Urinary bladder (tissue), 4 donors: ENCODE data around the gene CTU2. TPM values are rescaled to one million over a fixed set of nuclear protein-coding genes. Genes with fewer than 3 reads are reported as not detected.

Source experiments
- DNase-seq: peaks from one replicate; pipeline ENCODE4 v3.0.0-alpha.2; 2015; ENCODE audit errors: extremely low spot score
- H3K27ac ChIP-seq: one replicate; pipeline ENCODE4 v1.5.1; 2013; ENCODE audit warnings: low read depth, mild to moderate bottlenecking, moderate library complexity
- H3K36me3 ChIP-seq: one replicate; pipeline ENCODE4 v1.6.1; 2013; ENCODE audit warnings: mild to moderate bottlenecking, moderate library complexity; ENCODE audit not compliant: insufficient read depth
- H3K4me1 ChIP-seq: one replicate; pipeline ENCODE4 v1.6.1; 2013; ENCODE audit warnings: mild to moderate bottlenecking, moderate library complexity; ENCODE audit not compliant: insufficient read depth
- H3K4me3 ChIP-seq: one replicate; pipeline ENCODE4 v1.5.1; 2013; ENCODE audit warnings: low read depth, low read length
- WGBS: extraction: QIAGEN DNeasy Blood & Tissue Kit; methylation state at CpG from one replicate; pipeline ENCODE4 v1.1.7; 2013; 5-methylcytosine and 5-hydroxymethylcytosine counted together
- polyA plus RNA-seq: library from polyadenylated mRNA; stranded (reverse); fragments of 200-250 nt; gene quantifications from one replicate; pipeline ENCODE4 v1.2.3, GENCODE V29; 2013
- total RNA-seq: library from RNA; depleted of rRNA; stranded (reverse); fragments of >200 nt; gene quantifications from one replicate; pipeline ENCODE4 v1.2.3, GENCODE V29; 2014
- donor health status: healthy with polysubstance abuse.
- donor health status: healthy.

The CTU2 gene
- total and polyA plus RNA-seq, 2 donors = 6.8 to 15.4 TPM

- DNase-seq = no peak
- peak overlapping the region; percentile 76 for H3K27ac ChIP-seq
- peak overlapping the region; percentile 92 for H3K4me3 ChIP-seq
- no peaks in the 10 kb centered on the region for H3K36me3 ChIP-seq
- H3K4me1 ChIP-seq = no peaks in the 10 kb centered on the region
- WGBS = under 1% methylated on average over 56 of the region's 57 CpGs
Measured at GRCh38 chr16:88705801-88706228, 488 bp upstream of the CTU2 start.

GRCh38 chr16:88706965-88707826 is 893 bp downstream of the CTU2 start:
- WGBS = 35% methylated on average over 17 of the region's 17 CpGs
- H3K36me3 ChIP-seq = no peaks in the 10 kb centered on the region
- H3K27ac ChIP-seq = no peak overlapping the region
- DNase-seq = no peak
- no peaks in the 10 kb centered on the region for H3K4me1 ChIP-seq
- H3K4me3 ChIP-seq = peak overlapping the region; percentile 92

GRCh38 chr16:88710556-88710955 is 4.3 kb downstream of the CTU2 start:
- Histone ChIP-seq H3K27ac (no peak overlapping the region), H3K4me3 (no peak overlapping the region), H3K36me3 (peaks cover 4% of the 10 kb centered on the region), H3K4me1 (no peaks in the 10 kb centered on the region)
- WGBS = 72% methylated on average over 16 of the region's 16 CpGs
- no peak for DNase-seq

- no peak for DNase-seq
- Histone ChIP-seq H3K4me1 (no peaks in the 10 kb centered on the region), H3K27ac (no peak overlapping the region), H3K36me3 (peaks cover 7% of the 10 kb centered on the region), H3K4me3 (no peak overlapping the region)
- 74% methylated on average over 18 of the region's 18 CpGs for WGBS
Measured at GRCh38 chr16:88711750-88712340, 5.5 kb downstream of the CTU2 start.

DNA sequence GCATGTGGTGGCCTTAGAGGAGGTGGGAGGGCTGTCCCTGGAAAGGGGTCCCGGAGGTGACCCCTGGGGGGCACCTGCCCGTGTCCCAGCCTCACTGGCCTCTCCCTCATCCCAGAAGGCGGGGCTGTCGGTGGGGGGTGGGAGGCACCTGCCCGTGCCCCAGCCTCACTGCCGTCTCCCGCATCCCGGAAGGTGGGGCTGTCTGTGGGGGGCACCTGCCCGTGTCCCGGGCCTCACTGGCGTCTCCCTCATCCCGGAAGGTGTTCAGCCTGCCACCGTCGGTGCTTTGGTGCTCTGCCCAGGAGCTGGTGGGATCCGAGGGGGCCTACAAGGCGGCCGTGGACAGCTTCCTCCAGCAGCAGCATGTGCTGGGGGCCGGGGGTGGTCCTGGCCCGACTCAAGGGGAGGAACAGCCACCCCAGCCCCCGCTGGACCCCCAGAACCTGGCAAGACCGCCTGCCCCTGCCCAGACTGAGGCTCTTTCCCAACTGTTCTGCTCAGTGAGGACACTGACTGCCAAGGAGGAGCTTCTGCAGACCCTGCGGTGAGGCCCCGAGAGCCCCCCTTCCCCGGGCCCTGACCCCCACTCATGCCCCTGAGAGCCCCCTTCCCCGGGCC is 6.2 kb downstream of the CTU2 start:
- no peak overlapping the region for H3K4me3 ChIP-seq
- peaks cover 10% of the 10 kb centered on the region for H3K36me3 ChIP-seq
- WGBS = 73% methylated on average over 25 of the region's 25 CpGs
- no peak for DNase-seq
- no peak overlapping the region for H3K27ac ChIP-seq
- no peaks in the 10 kb centered on the region for H3K4me1 ChIP-seq

GRCh38 chr16:88713054-88713453 is 6.8 kb downstream of the CTU2 start:
- H3K4me3 ChIP-seq = no peak overlapping the region
- H3K36me3 ChIP-seq = peaks cover 10% of the 10 kb centered on the region
- DNase-seq = no peak
- WGBS = 80% methylated on average over 15 of the region's 15 CpGs
- no peak overlapping the region for H3K27ac ChIP-seq
- no peaks in the 10 kb centered on the region for H3K4me1 ChIP-seq

DNA sequence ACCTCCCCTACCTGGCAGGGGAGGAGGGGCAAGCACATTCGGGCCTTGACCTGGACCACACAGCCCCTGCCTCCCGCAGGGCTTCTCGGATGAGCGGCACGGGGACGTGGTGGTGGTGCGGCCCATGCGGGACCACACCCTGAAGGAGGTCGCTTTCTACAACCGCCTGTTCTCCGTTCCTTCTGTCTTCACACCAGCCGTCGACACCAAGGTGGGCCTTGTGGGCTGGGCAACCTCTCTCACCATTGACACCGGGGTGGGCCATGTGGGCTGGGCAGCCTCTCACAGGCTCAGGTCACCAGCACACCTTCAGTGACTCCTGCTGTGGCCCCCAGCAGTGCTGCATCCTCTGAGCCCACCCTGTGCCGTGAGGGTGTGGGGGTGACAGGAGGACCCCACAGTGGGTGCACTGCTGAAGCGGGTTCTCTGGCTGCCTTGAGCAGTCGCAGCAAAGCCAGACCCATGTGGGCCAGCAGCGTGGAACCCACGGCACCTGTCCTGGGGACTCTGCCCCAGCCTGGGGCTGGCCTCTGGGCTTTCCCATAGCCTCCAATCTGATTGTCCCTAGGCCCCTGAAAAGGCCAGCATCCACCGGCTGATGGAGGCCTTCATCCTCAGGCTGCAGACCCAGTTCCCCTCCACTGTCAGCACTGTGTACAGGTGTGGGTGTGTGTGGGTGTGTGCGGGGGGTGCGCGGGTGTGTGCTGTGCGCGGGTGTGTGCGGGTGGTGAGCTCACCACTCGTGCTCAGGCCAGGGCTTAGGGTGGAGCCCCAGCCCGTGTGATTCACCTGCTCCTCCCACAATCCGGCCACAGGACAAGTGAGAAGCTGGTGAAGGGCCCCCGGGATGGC is 7.5 kb downstream of the CTU2 start:
- no peaks in the 10 kb centered on the region for H3K4me1 ChIP-seq
- H3K27ac ChIP-seq = no peak overlapping the region
- peaks cover 10% of the 10 kb centered on the region for H3K36me3 ChIP-seq
- no peak for DNase-seq
- H3K4me3 ChIP-seq = no peak overlapping the region
- 84% methylated on average over 30 of the region's 30 CpGs for WGBS

- peaks cover 10% of the 10 kb centered on the region for H3K36me3 ChIP-seq
- no peak for DNase-seq
- no peak overlapping the region for H3K27ac ChIP-seq
- WGBS = 86% methylated on average over 42 of the region's 42 CpGs
- no peaks in the 10 kb centered on the region for H3K4me1 ChIP-seq
- H3K4me3 ChIP-seq = no peak overlapping the region
Measured at GRCh38 chr16:88714420-88715302, 8.4 kb downstream of the CTU2 start.

GRCh38 chr16:88715312-88716190 is 9.2 kb downstream of the CTU2 start:
- no peak overlapping the region for H3K4me3 ChIP-seq
- 88% methylated on average over 57 of the region's 57 CpGs for WGBS
- DNase-seq = no peak
- H3K27ac ChIP-seq = no peak overlapping the region
- no peaks in the 10 kb centered on the region for H3K4me1 ChIP-seq
- H3K36me3 ChIP-seq = peaks cover 10% of the 10 kb centered on the region

DNA sequence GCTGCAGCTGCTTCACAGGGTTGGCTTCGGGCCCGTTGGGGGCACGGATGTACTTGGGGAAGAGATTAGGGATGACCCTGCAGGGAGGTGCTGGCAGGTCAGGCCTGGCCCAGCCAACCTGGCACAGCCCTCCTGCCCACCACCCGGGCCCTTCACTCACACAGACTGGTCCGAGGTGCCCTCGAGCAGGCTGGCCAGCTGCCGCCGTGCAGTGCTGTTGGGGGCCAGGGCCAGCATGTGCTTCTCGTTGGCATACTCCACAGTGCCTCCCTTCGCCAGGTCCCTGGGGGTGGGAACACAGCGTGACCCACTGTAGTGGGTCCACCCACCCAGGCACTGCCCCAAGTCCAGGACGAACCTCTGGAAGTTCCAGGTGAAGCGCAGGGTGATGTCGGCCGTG is 9.9 kb downstream of the CTU2 start:
- WGBS = 92% methylated on average over 15 of the region's 15 CpGs
- Histone ChIP-seq H3K4me3 (no peak overlapping the region), H3K27ac (no peak overlapping the region), H3K36me3 (peaks cover 10% of the 10 kb centered on the region), H3K4me1 (no peaks in the 10 kb centered on the region)
- no peak for DNase-seq

GRCh38 chr16:88716601-88717001 is 10.3 kb downstream of the CTU2 start:
- peaks cover 10% of the 10 kb centered on the region for H3K36me3 ChIP-seq
- H3K4me1 ChIP-seq = no peaks in the 10 kb centered on the region
- WGBS = 95% methylated on average over 21 of the region's 21 CpGs
- no peak overlapping the region for H3K4me3 ChIP-seq
- no peak overlapping the region for H3K27ac ChIP-seq
- DNase-seq = no peak

- no peak for DNase-seq
- Histone ChIP-seq H3K27ac (no peak overlapping the region), H3K36me3 (peaks cover 16% of the 10 kb centered on the region), H3K4me1 (no peaks in the 10 kb centered on the region), H3K4me3 (no peak overlapping the region)
- 94% methylated on average over 11 of the region's 11 CpGs for WGBS
Measured at GRCh38 chr16:88718178-88718577, 11.9 kb downstream of the CTU2 start.
